Camera-type eye (tissue), 1 donor: Measurements from ENCODE around the gene TM9SF1. TPM values are rescaled to one million over a fixed set of nuclear protein-coding genes. Genes with fewer than 3 reads are reported as not detected.

Source experiments
- total RNA-seq: library from RNA; depleted of rRNA; stranded (reverse); fragments of >200 nt; gene quantifications from one replicate; pipeline ENCODE4 v1.2.3, GENCODE V29; 2014

The TM9SF1 gene
- total RNA-seq, 1 donor from 2014 or later = 58.9 TPM

Other genes with a start within 250 kb of the TM9SF1 start
- gene DHRS4, start 241.7 kb downstream of the TM9SF1 start, total RNA-seq = 13.3 TPM
- 7.7 TPM for gene DHRS4L2, start 206.5 kb downstream of the TM9SF1 start, total RNA-seq
- gene CARMIL3, start 143.4 kb downstream of the TM9SF1 start, total RNA-seq = 7.8 TPM
- 5.9 TPM for gene CPNE6, start 123.9 kb downstream of the TM9SF1 start, total RNA-seq
- 11.2 TPM for gene PCK2, start 101.1 kb downstream of the TM9SF1 start, total RNA-seq
- gene DCAF11, start 80.7 kb downstream of the TM9SF1 start, total RNA-seq = 67.2 TPM
- 394 TPM for gene NRL, start 80.5 kb downstream of the TM9SF1 start, total RNA-seq
- 11.4 TPM for gene FITM1, start 64.8 kb downstream of the TM9SF1 start, total RNA-seq
- gene PSME1, start 59.2 kb downstream of the TM9SF1 start, total RNA-seq = 58.5 TPM
- 15.1 TPM for gene EMC9, start 53.9 kb downstream of the TM9SF1 start, total RNA-seq
- 28.6 TPM for gene PSME2, start 48.8 kb downstream of the TM9SF1 start, total RNA-seq
- 72.5 TPM for gene RNF31, start 47.9 kb downstream of the TM9SF1 start, total RNA-seq
- 35.1 TPM for gene IRF9, start 34.2 kb downstream of the TM9SF1 start, total RNA-seq
- 22.4 TPM for gene REC8, start 23.4 kb downstream of the TM9SF1 start, total RNA-seq
- gene IPO4, start 6.6 kb downstream of the TM9SF1 start, total RNA-seq = 19.1 TPM
- gene TSSK4, start 10.3 kb upstream of the TM9SF1 start, total RNA-seq = not detected
- 53.5 TPM for gene CHMP4A, start 18.0 kb upstream of the TM9SF1 start, total RNA-seq
- 20.5 TPM for gene MDP1, start 20.6 kb upstream of the TM9SF1 start, total RNA-seq
- 61.8 TPM for gene NEDD8, start 36.9 kb upstream of the TM9SF1 start, total RNA-seq
- 62.6 TPM for gene GMPR2, start 37.5 kb upstream of the TM9SF1 start, total RNA-seq
- 44.8 TPM for gene TINF2, start 47.2 kb upstream of the TM9SF1 start, total RNA-seq
- 6.2 TPM for gene TGM1, start 67.7 kb upstream of the TM9SF1 start, total RNA-seq
- 26.6 TPM for gene RABGGTA, start 76.2 kb upstream of the TM9SF1 start, total RNA-seq
- gene DHRS1, start 104.3 kb upstream of the TM9SF1 start, total RNA-seq = 19.4 TPM
- gene NOP9, start 104.4 kb upstream of the TM9SF1 start, total RNA-seq = 21.8 TPM
- gene CIDEB, start 112.5 kb upstream of the TM9SF1 start, total RNA-seq = 17.5 TPM
- 6.9 TPM for gene LTB4R2, start 114.7 kb upstream of the TM9SF1 start, total RNA-seq
- gene LTB4R, start 116.1 kb upstream of the TM9SF1 start, total RNA-seq = 2.7 TPM
- 13.0 TPM for gene ADCY4, start 139.6 kb upstream of the TM9SF1 start, total RNA-seq
- gene RIPK3, start 144.6 kb upstream of the TM9SF1 start, total RNA-seq = 4.4 TPM
- gene NFATC4, start 172.7 kb upstream of the TM9SF1 start, total RNA-seq = 67.8 TPM
- gene NYNRIN, start 203.6 kb upstream of the TM9SF1 start, total RNA-seq = 47.5 TPM
- 2.0 TPM for gene CBLN3, start 234.2 kb upstream of the TM9SF1 start, total RNA-seq
- 58.6 TPM for gene KHNYN, start 234.5 kb upstream of the TM9SF1 start, total RNA-seq
- gene SDR39U1, start 247.3 kb upstream of the TM9SF1 start, total RNA-seq = 32.4 TPM